GM06990 (cell line): ENCODE data around the gene PAWR.

Source experiments
- DNase-seq: peaks from one replicate; pipeline ENCODE4 v3.0.0-alpha.2; 2011; ENCODE audit not compliant: insufficient read length; ENCODE audit errors: extremely low read depth
- H3K27me3 ChIP-seq: replicated peaks from 2 replicates; pipeline ENCODE4 v1.6.0; 2011; ENCODE audit warnings: low read length; ENCODE audit not compliant: control insufficient read depth, insufficient read depth
- H3K36me3 ChIP-seq: 2 replicates; pipeline ENCODE4 v1.5.1; 2011; ENCODE audit warnings: low read length; ENCODE audit not compliant: control insufficient read depth, insufficient read depth
- H3K4me3 ChIP-seq: replicated peaks from 2 replicates; pipeline ENCODE4 v1.5.1; 2011; ENCODE audit warnings: low read depth, mild to moderate bottlenecking, control low read depth, low read length
- TF ChIP-seq, protein P1 (sequence below): IDR thresholded peaks from 2 replicates; pipeline ENCODE4 v1.5.1; 2011; ENCODE audit warnings: low read length, control low read depth, mild to moderate bottlenecking, inconsistent platforms; ENCODE audit not compliant: insufficient read depth, poor library complexity, severe bottlenecking

The PAWR gene

GRCh38 chr12:79596719-79597350, 93.9 kb downstream of the PAWR start:
- Histone ChIP-seq H3K4me3 (no peak overlapping the region), H3K27me3 (no peaks in the 10 kb centered on the region), H3K36me3 (no peaks in the 10 kb centered on the region)
- DNase-seq: no peak
- TF ChIP-seq, protein P1, sequence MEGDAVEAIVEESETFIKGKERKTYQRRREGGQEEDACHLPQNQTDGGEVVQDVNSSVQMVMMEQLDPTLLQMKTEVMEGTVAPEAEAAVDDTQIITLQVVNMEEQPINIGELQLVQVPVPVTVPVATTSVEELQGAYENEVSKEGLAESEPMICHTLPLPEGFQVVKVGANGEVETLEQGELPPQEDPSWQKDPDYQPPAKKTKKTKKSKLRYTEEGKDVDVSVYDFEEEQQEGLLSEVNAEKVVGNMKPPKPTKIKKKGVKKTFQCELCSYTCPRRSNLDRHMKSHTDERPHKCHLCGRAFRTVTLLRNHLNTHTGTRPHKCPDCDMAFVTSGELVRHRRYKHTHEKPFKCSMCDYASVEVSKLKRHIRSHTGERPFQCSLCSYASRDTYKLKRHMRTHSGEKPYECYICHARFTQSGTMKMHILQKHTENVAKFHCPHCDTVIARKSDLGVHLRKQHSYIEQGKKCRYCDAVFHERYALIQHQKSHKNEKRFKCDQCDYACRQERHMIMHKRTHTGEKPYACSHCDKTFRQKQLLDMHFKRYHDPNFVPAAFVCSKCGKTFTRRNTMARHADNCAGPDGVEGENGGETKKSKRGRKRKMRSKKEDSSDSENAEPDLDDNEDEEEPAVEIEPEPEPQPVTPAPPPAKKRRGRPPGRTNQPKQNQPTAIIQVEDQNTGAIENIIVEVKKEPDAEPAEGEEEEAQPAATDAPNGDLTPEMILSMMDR: no peak

DNA sequence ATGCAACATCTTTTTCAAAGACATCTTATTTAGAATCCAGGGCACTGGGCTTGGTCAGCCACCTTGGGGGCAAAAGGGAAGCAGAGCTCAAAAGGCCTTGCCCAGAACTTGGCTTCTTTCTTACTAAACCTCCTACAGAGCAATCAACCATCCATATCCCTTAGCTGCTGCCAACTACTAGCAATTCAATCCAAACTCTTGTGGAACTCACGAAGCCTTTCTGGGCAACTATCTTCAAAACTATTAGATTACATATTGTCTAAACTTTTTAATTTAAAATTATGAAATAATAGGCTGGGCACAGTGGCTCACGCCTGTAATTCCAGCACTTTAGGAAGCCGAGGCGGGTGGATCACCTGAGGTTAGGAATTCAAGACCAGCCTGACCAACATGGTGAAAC, 95.5 kb downstream of the PAWR start:
- TF ChIP-seq, protein P1: no peak

GRCh38 chr12:79592865-79593264, 97.9 kb downstream of the PAWR start:
- no peaks in the 10 kb centered on the region for H3K27me3 ChIP-seq
- H3K36me3 ChIP-seq: no peaks in the 10 kb centered on the region

More for the DNA sequence above, 95.5 kb downstream of the PAWR start:
- Histone ChIP-seq H3K36me3 (no peaks in the 10 kb centered on the region), H3K27me3 (no peaks in the 10 kb centered on the region), H3K4me3 (no peak overlapping the region)
- DNase-seq: no peak

DNA sequence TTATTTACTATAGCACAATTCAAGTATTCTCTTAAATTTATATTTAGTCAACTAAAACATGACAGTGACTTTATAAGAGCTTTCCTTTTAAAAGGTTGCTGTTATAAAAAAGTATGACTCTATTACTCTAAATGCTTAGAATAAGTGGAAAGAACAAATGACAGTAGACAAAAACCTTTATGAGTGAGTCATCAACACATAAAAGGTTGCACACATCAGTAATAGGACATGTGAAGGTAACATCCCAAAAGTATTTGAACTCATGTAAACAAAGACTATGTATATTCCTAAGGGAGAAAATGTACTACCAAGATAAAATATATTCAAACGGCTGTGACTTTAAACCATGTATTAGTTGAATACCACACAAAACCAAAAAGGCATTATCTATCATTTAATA, 98.8 kb downstream of the PAWR start:
- TF ChIP-seq, protein P1: no peak
- Histone ChIP-seq H3K4me3 (no peak overlapping the region), H3K36me3 (no peaks in the 10 kb centered on the region), H3K27me3 (no peaks in the 10 kb centered on the region)
- DNase-seq: no peak

More at GRCh38 chr12:79592865-79593264, 97.9 kb downstream of the PAWR start:
- DNase-seq: no peak
- no peak overlapping the region for H3K4me3 ChIP-seq
- TF ChIP-seq, protein P1: no peak

DNA sequence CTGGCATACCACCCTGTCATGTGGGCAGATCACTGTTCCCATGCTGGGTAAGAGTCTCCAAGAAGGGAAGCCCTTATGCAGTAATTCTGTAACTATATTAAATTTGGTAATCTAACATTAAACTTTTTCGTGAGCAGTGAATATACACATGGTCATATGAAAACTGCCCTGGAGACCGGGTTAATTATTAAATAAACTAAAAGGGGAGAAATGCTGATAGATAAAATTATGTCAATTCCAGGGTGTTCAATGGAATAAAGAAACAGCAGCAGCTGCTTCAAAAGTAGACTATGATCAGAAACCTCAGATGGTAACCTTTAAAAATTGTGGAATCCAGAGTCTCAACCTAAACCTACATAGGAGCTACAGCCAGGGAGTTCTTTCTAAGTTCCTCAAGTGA, 100.0 kb downstream of the PAWR start:
- Histone ChIP-seq H3K36me3 (no peaks in the 10 kb centered on the region), H3K4me3 (no peak overlapping the region), H3K27me3 (no peaks in the 10 kb centered on the region)
- no peak for DNase-seq
- TF ChIP-seq, protein P1: no peak

- TF ChIP-seq, protein P1: no peak
- Histone ChIP-seq H3K4me3 (no peak overlapping the region), H3K36me3 (no peaks in the 10 kb centered on the region)
Observed at GRCh38 chr12:79587368-79587767, 103.4 kb downstream of the PAWR start.

More at GRCh38 chr12:79587368-79587767, 103.4 kb downstream of the PAWR start:
- no peaks in the 10 kb centered on the region for H3K27me3 ChIP-seq
- no peak for DNase-seq
